Measurements from ENCODE around the gene DZIP1.

The DZIP1 gene

GRCh38 chr13:95541308-95541707 is 103.2 kb downstream of the DZIP1 start:
- TF ChIP-seq CTCF (IDR thresholded peaks at IDR 0.05; ENCODE audit: low read depth, low read length), result no peak
- no peak for DNase-seq (ENCODE audit: low read depth in 2 of 2)
- no peak overlapping the region for H3K4me3 ChIP-seq (replicated peaks in 1 of 2; ENCODE audit: low read depth in 2 of 2, low read length in 2 of 2)

DNA sequence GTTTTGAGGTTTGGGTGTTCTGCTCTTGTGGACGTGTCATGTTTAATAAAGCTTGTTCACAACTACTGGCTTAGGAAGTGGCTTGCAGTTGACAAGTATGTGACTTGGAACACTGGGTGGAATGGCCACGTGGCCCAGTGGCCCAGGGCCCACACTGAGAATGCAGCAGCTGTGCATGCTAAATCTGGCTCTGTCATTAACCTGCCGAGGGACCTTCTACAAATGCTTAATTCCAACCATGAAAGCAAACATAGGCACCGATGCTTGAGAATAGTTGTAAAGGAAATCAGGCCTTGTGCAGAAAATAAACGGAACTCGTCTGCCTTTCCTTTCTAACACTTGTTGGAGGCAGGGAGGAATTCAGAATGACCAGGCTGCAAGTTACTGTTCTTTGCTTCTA is 103.6 kb downstream of the DZIP1 start:
- no peak overlapping the region for H3K4me3 ChIP-seq (replicated peaks in 1 of 2; ENCODE audit: low read depth in 2 of 2, low read length in 2 of 2)
- no peak for DNase-seq (ENCODE audit: low read depth in 2 of 2)
- TF ChIP-seq CTCF (IDR thresholded peaks at IDR 0.05; ENCODE audit: low read depth, low read length), result no peak

DNA sequence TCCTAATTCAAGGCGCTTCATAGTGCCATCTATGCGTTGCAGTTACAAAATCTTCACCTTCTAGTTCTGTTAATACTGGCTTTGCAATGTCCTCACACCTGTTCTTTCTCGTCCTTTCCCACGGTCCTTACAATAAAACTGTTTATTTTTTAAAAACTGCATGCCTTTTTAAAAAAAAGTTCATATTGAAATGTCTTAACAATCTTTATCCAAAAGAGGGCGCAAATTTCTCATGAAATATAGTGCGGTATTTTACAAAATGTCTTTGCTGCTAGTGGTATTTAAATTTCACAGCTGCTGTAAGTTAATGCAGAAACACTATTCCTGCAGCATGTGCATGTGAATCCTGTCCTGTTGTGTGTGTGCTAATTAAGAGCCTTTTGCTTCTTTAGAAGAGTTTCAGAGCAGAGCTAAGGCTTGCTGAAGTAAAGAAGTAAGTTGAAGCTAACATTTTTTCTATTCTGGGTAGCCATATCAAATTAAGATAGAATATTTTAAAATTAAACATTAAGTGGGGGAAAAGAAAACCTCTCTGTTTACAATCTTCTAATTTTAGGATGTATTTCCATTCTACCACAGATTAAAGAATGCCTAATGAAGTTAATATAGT is 107.8 kb downstream of the DZIP1 start:
- DNase-seq (ENCODE audit: low read depth in 2 of 2), result peak; percentile 59 to 60
- no peak overlapping the region for H3K4me3 ChIP-seq (replicated peaks in 1 of 2; ENCODE audit: low read depth in 2 of 2, low read length in 2 of 2)
- TF ChIP-seq CTCF (IDR thresholded peaks at IDR 0.05; ENCODE audit: low read depth, low read length), result peak; percentile 35

GRCh38 chr13:95535243-95535642 is 109.3 kb downstream of the DZIP1 start:
- TF ChIP-seq CTCF (IDR thresholded peaks at IDR 0.05; ENCODE audit: low read depth, low read length), result no peak
- DNase-seq (ENCODE audit: low read depth in 2 of 2), result peak; percentile 21 to 75

GRCh38 chr13:95533545-95534160 is 110.9 kb downstream of the DZIP1 start:
- no peak for DNase-seq (ENCODE audit: low read depth in 2 of 2)
- TF ChIP-seq CTCF (IDR thresholded peaks at IDR 0.05; ENCODE audit: low read depth, low read length), result no peak
- no peak overlapping the region for H3K4me3 ChIP-seq (replicated peaks in 1 of 2; ENCODE audit: low read depth in 2 of 2, low read length in 2 of 2)

More at GRCh38 chr13:95535243-95535642, 109.3 kb downstream of the DZIP1 start:
- H3K4me3 ChIP-seq (replicated peaks in 1 of 2; ENCODE audit: low read depth in 2 of 2, low read length in 2 of 2), result no peak overlapping the region

DNA sequence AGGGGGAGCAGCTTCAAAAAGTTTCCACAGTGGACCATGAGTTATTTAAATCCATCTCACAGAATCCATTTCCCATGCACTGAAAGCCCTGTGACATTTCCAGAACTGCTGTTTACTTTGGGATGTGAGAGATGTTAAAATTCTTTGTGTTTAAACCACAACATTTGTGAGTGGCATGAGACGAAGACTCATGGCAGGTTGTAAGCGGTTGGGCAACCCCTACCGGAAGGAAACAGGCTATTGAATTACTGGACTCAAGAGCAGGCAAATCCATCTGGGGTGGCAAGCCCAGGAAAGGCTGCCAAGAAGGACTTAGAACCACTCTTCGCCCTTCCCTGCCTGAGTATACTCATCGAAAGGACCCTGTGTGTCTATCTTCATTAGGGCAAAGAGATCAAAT is 114.3 kb downstream of the DZIP1 start:
- peak; percentile 59 to 70 for DNase-seq (ENCODE audit: low read depth in 2 of 2)
- H3K4me3 ChIP-seq (replicated peaks in 1 of 2; ENCODE audit: low read depth in 2 of 2, low read length in 2 of 2), result no peak overlapping the region
- TF ChIP-seq CTCF (IDR thresholded peaks at IDR 0.05; ENCODE audit: low read depth, low read length), result no peak
